Stimulated activated CD8-positive, alpha-beta memory T cell treated with anti-CD3 and anti-CD28 coated beads, Interleukin-7, amount 100 ng/mL, for 24 hours (primary cell): ENCODE data around the gene ZGRF1.
"Not testable (repeated sequence)": the region's sequence is repeated elsewhere in the genome, so short reads cannot be mapped to it uniquely, and the experiment has no call there.

Source experiments
- DNase-seq: peaks from one replicate; pipeline ENCODE4 v3.0.0-alpha.2; 2020; ENCODE audit warnings: low read depth

The ZGRF1 gene

GRCh38 chr4:112644595-112645535 lies 8.2 kb upstream of the ZGRF1 start:
- not testable (repeated sequence) for DNase-seq

- no peak for DNase-seq
Observed at GRCh38 chr4:112642526-112642925, 5.8 kb upstream of the ZGRF1 start.

GRCh38 chr4:112637552-112637866 lies 800 bp upstream of the ZGRF1 start:
- DNase-seq = no peak

- DNase-seq = no peak
Observed at GRCh38 chr4:112633477-112634235, 3.1 kb downstream of the ZGRF1 start.

GRCh38 chr4:112626228-112626627 lies 10.5 kb downstream of the ZGRF1 start:
- DNase-seq = no peak

- no peak for DNase-seq
Observed at GRCh38 chr4:112616984-112617383, 19.7 kb downstream of the ZGRF1 start.

GRCh38 chr4:112612814-112613213 lies 23.9 kb downstream of the ZGRF1 start:
- not testable (repeated sequence) for DNase-seq

- DNase-seq = no peak
Observed at GRCh38 chr4:112604589-112604988, 32.1 kb downstream of the ZGRF1 start.

GRCh38 chr4:112594993-112595392 lies 41.7 kb downstream of the ZGRF1 start:
- no peak for DNase-seq

- DNase-seq = no peak
Observed at GRCh38 chr4:112593438-112594133, 43.1 kb downstream of the ZGRF1 start.

GRCh38 chr4:112592717-112593116 lies 44.0 kb downstream of the ZGRF1 start:
- DNase-seq = no peak

- no peak for DNase-seq
Observed at GRCh38 chr4:112591593-112591992, 45.1 kb downstream of the ZGRF1 start.

GRCh38 chr4:112589206-112589605 lies 47.5 kb downstream of the ZGRF1 start:
- DNase-seq = no peak

- DNase-seq = no peak
Observed at GRCh38 chr4:112585977-112586736, 50.6 kb downstream of the ZGRF1 start.

- DNase-seq = no peak
Observed at GRCh38 chr4:112567536-112567935, 69.2 kb downstream of the ZGRF1 start.

GRCh38 chr4:112564706-112565270 lies 71.9 kb downstream of the ZGRF1 start:
- no peak for DNase-seq

- DNase-seq = no peak
Observed at GRCh38 chr4:112563431-112564200, 73.1 kb downstream of the ZGRF1 start.

GRCh38 chr4:112562254-112562879 lies 74.3 kb downstream of the ZGRF1 start:
- DNase-seq = no peak

GRCh38 chr4:112560084-112560483 lies 76.6 kb downstream of the ZGRF1 start:
- DNase-seq = no peak

GRCh38 chr4:112559053-112559452 lies 77.7 kb downstream of the ZGRF1 start:
- DNase-seq = no peak
